Measurements from ENCODE around the gene CPNE8. TPM values are rescaled to one million over a fixed set of nuclear protein-coding genes. Genes with fewer than 3 reads are reported as not detected.

Gene CPNE8
- total and polyA plus RNA-seq, 2 of the 4 experiments (the other 2 are of a cell fraction): not detected

- Histone ChIP-seq H2AK5ac (ENCODE audit: low read depth, low read length) (no peak overlapping the region), H3K4me2 (ENCODE audit: low read depth, low read length) (no peak overlapping the region), H4K20me1 (ENCODE audit: insufficient read depth, low read length) (no peaks in the 10 kb centered on the region), H2AFZ (replicated peaks; ENCODE audit: low read length, poor library complexity) (no peak overlapping the region), H2AK9ac (replicated peaks; ENCODE audit: low read depth, low read length, poor library complexity) (no peak overlapping the region), H3K56ac (ENCODE audit: extremely low read depth, insufficient read depth, low read length) (no peak overlapping the region), H4K5ac (ENCODE audit: low read depth, low read length) (no peak overlapping the region), H2BK5ac (ENCODE audit: low read depth, low read length, poor library complexity, severe bottlenecking) (no peak overlapping the region), H3K14ac (replicated peaks; ENCODE audit: low read depth, low read length) (no peak overlapping the region), H3K4me1 (ENCODE audit: control insufficient read depth, insufficient read depth, low read length) (no peaks in the 10 kb centered on the region), H4K91ac (ENCODE audit: insufficient read depth, low read depth, low read length) (no peak overlapping the region), H2BK15ac (ENCODE audit: low read depth, low read length) (no peak overlapping the region), H3K9me3 (ENCODE audit: control insufficient read depth, insufficient read depth, low read length) (peaks cover 3% of the 10 kb centered on the region), H3K4ac (ENCODE audit: low read depth, low read length) (no peak overlapping the region), H2BK120ac (ENCODE audit: low read depth, low read length) (no peak overlapping the region), H3K18ac (ENCODE audit: low read depth, low read length) (no peak overlapping the region), H3K9me1 (ENCODE audit: insufficient read depth, low read length) (no peaks in the 10 kb centered on the region), H3K23ac (ENCODE audit: low read depth, low read length) (no peak overlapping the region), H3K27ac (ENCODE audit: insufficient read depth, low read length) (no peak overlapping the region), H4K8ac (ENCODE audit: low read depth in 2 of 2, low read length in 2 of 2) (no peak overlapping the region), H3K27me3 (ENCODE audit: control insufficient read depth, insufficient read depth, low read length) (no peaks in the 10 kb centered on the region), H3K36me3 (ENCODE audit: control insufficient read depth, insufficient read depth, low read length) (no peaks in the 10 kb centered on the region), H3K79me1 (ENCODE audit: low read depth in 1 of 2, low read length in 2 of 2) (no peaks in the 10 kb centered on the region), H3K4me3 (ENCODE audit: insufficient read depth, low read depth, low read length) (no peak overlapping the region), H2BK20ac (ENCODE audit: low read depth, low read length) (no peak overlapping the region), H3K9ac (ENCODE audit: low read depth, low read length) (no peak overlapping the region)
- CTCF ChIA-PET: no interaction called here
- in situ Hi-C loops (cut with MboI; ENCODE audit: low sequenced_read_pairs): no loop called here
- intact Hi-C loops (cut with micrococcal nuclease): no loop called here
- no TSS peak for BruUV-seq (replicated peaks)
- POLR2A ChIA-PET (ENCODE audit: unreplicated experiment): no interaction called here
- ATAC-seq (ENCODE audit: low read depth) (no peak), DNase-seq (no peak)
- TF ChIP-seq MXI1 (IDR thresholded peaks at IDR 0.05; ENCODE audit: borderline replicate concordance, low read depth, low read length) (no peak), RCOR1 (IDR thresholded peaks at IDR 0.05; ENCODE audit: insufficient replicate concordance, low read length) (no peak), RFX5 (IDR thresholded peaks at IDR 0.05; ENCODE audit: low read depth, low read length) (no peak), NFE2L2 (IDR thresholded peaks at IDR 0.05; ENCODE audit: low read depth, low read length) (no peak), USF2 (IDR thresholded peaks at IDR 0.05; ENCODE audit: low read depth, low read length) (no peak), POLR2A (IDR thresholded peaks at IDR 0.05; ENCODE audit: low read depth, low read length) (no peak), CTCF (conservative IDR thresholded peaks at IDR 0.05; ENCODE audit: low read depth, low read length) (no peak), ELK1 (IDR thresholded peaks at IDR 0.05; ENCODE audit: borderline replicate concordance, low read depth, low read length) (no peak), FOS (IDR thresholded peaks at IDR 0.05; ENCODE audit: low read depth, low read length) (no peak), SMC3 (IDR thresholded peaks at IDR 0.05; ENCODE audit: low read depth, low read length) (no peak), BHLHE40 (IDR thresholded peaks at IDR 0.05; ENCODE audit: low read depth, low read length) (no peak), MAZ (IDR thresholded peaks at IDR 0.05; ENCODE audit: borderline replicate concordance, low read depth, low read length) (no peak)
- dilution Hi-C loops (cut with HindIII; ENCODE audit: low sequenced_read_pairs, unreplicated experiment): no loop called here
- WGBS, 2 experiments (ENCODE audit: extremely low coverage in 2 of 2, insufficient read length in 1 of 2): 63% methylated on average over 2 of the region's 5 CpGs; no CpG with 5 or more reads in 1 of the 2 experiments
Observed at GRCh38 chr12:38831715-38832114, 73.7 kb downstream of the CPNE8 start.
